ENCODE results near the gene EVC. TPM values are rescaled to one million over a fixed set of nuclear protein-coding genes. Genes with fewer than 3 reads are reported as not detected.

Gene EVC
- total RNA-seq, 2 experiments from 2014 or later = 0.17 TPM; not detected in 1

DNA sequence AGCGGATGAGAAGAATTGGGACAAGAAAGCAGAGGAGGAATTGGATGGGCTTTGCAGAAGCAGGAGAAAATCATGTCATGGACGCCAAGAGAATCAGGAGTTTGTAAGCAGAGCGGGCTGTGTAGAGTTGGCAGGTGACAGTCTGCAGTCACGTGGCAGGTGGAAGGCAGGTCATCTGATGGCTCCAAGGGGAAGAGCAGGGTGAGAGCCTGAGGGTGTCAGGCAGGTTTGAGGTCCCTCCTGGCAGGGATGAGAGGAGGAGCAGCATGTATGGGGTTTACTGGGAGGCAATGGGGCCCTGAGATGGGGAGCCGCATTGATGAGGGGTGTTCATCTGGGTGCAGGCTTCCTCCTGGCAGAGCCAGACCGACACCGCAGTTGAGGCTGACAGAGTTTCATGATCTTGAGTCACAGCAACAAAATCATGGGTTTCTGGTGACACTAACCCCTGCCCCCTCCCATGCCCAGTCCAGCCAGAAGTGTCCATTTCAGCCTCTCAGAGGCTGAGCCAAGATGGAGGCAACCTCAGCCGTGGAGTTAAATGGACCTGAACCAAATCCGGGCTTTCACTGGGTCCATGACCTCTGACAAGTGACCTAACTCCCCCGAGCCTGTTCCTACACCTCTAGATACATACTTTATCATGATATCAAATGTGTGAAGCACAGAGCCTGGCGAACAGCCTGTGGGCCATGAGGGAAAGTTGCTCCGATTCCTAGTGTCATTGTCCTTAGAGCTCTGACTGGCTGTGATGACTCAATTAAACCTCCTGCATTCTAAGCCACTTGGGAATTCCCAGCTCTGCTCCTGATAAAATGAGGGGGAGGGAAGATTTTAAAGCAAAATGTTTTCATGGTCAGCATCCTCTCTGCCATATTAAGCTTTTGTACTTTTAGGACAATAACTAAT lies 36.1 kb downstream of the EVC start:
- Mint-ChIP-seq H3K27me3 (ENCODE audit: low read depth) (no peaks in the 10 kb centered on the region), H3K4me1 (ENCODE audit: low read depth) (no peaks in the 10 kb centered on the region), H3K27ac (no peak overlapping the region), H3K9me3 (no peaks in the 10 kb centered on the region), H3K4me3 (no peak overlapping the region), H3K36me3 (ENCODE audit: low read depth) (no peaks in the 10 kb centered on the region)
- no peak for DNase-seq
- intact Hi-C loops (cut with micrococcal nuclease) = no loop called here
- CTCF ChIA-PET = no interaction called here

GRCh38 chr4:5747738-5748375 lies 36.9 kb downstream of the EVC start:
- Mint-ChIP-seq H3K27ac (no peak overlapping the region), H3K36me3 (ENCODE audit: low read depth) (no peaks in the 10 kb centered on the region), H3K27me3 (ENCODE audit: low read depth) (no peaks in the 10 kb centered on the region), H3K4me1 (ENCODE audit: low read depth) (no peaks in the 10 kb centered on the region), H3K9me3 (no peaks in the 10 kb centered on the region), H3K4me3 (no peak overlapping the region)
- DNase-seq = no peak
- CTCF ChIA-PET = interaction anchor here (0.6 kb wide), 1 partner anchor 22 kb away, joined by 3 read pairs; no protein-coding TSS in a partner anchor
- intact Hi-C loops (cut with micrococcal nuclease) = no loop called here

- CTCF ChIA-PET = interaction anchor here (1.2 kb wide), 1 partner anchor 20 kb away, joined by 5 read pairs; no protein-coding TSS in a partner anchor
- intact Hi-C loops (cut with micrococcal nuclease) = no loop called here
- H3K4me3 Mint-ChIP-seq = no peak overlapping the region
These were observed 38.6 kb downstream of the EVC start for GRCh38 chr4:5749568-5749967.

GRCh38 chr4:5750052-5750945 lies 39.3 kb downstream of the EVC start:
- intact Hi-C loops (cut with micrococcal nuclease) = no loop called here
- Mint-ChIP-seq H3K4me3 (no peak overlapping the region), H3K27ac (no peak overlapping the region), H3K36me3 (ENCODE audit: low read depth) (no peaks in the 10 kb centered on the region), H3K9me3 (no peaks in the 10 kb centered on the region), H3K27me3 (ENCODE audit: low read depth) (no peaks in the 10 kb centered on the region), H3K4me1 (ENCODE audit: low read depth) (no peaks in the 10 kb centered on the region)
- CTCF ChIA-PET = interaction anchor here (1.2 kb wide), 1 partner anchor 21 kb away, joined by 5 read pairs; no protein-coding TSS in a partner anchor
- no peak for DNase-seq

More at GRCh38 chr4:5749568-5749967, 38.6 kb downstream of the EVC start:
- H3K9me3 Mint-ChIP-seq = no peaks in the 10 kb centered on the region
- DNase-seq = no peak
- no peak overlapping the region for H3K27ac Mint-ChIP-seq
- no peaks in the 10 kb centered on the region for H3K36me3 Mint-ChIP-seq (ENCODE audit: low read depth)
- H3K27me3 Mint-ChIP-seq (ENCODE audit: low read depth) = no peaks in the 10 kb centered on the region
- H3K4me1 Mint-ChIP-seq (ENCODE audit: low read depth) = no peaks in the 10 kb centered on the region

DNA sequence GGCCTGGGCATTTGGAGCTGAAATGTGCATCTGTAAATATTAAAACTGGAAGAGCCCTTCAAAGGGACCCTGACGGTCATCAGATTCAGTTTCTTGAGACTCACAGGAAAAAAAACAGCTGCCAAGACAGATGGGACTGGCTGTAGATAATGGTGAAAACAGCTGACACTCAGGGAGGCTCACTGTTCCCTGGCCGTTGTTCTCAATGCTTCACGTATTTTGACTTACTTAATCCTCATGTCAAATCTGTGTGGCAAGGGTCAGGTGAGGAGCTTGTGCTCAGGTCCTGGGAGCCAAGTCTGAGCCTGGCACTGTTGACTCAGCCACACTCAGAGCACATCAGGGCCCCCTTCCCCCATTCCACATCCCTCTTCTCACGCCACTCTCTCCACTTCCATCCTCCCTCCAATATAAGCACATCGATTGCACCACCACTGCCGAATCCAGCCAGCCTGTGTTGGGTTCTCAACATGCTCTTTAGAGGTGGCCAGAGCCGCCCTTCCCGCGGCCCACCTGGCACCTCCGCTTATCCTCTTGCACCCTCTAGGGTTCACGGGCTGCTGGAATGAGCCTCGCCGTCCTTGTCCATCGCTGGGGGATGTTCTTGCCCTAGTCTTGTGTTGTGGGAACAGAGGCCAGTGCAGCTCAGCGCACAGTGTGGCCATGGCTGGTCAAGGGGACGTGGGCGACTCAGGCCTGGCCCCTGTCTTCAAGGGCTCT lies 40.1 kb downstream of the EVC start:
- Mint-ChIP-seq H3K27ac (no peak overlapping the region), H3K36me3 (ENCODE audit: low read depth) (no peaks in the 10 kb centered on the region), H3K27me3 (ENCODE audit: low read depth) (no peaks in the 10 kb centered on the region), H3K4me1 (ENCODE audit: low read depth) (no peaks in the 10 kb centered on the region), H3K4me3 (no peak overlapping the region), H3K9me3 (no peaks in the 10 kb centered on the region)
- intact Hi-C loops (cut with micrococcal nuclease) = no loop called here
- CTCF ChIA-PET = interaction anchor here (0.6 kb wide), 1 partner anchor 85 kb away, joined by 4 read pairs; no protein-coding TSS in a partner anchor
- no peak for DNase-seq

DNA sequence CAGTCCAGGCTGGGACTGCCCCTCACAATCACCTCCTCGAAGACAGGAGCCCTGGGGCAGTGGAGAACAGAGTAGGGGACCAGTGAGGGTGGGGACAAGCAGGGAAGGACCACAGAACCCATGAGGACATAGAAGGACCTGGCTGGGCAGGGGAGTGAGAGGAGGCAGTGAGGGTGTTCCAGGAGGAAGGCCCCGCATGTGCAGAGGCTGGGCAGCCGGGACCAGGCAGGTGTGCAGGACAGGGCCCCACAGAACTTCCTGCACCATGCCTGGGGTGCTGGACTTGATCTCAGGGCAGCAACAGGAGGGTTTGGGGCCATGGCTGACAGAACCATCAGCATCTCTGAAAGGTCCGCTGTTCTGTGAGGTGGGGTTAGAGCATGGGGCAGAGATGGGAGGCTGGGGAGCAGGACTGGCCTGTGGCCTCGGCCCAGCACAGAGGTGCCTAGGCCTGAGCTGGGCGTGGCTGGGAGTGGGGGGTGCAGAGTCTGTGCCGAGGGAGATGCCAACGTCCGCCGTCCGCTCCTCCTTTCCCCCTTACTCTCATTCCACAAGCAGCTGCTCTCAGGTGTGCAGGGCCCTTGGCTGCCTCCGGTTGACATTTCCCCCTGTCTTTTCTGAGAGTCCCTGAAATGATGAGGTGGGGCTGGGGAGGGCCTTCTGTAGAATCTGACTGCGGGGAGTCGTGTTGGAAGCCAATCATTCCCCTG lies 40.8 kb downstream of the EVC start:
- no peaks in the 10 kb centered on the region for H3K27me3 Mint-ChIP-seq (ENCODE audit: low read depth)
- H3K9me3 Mint-ChIP-seq = peaks cover 3% of the 10 kb centered on the region
- intact Hi-C loops (cut with micrococcal nuclease) = no loop called here
- H3K4me3 Mint-ChIP-seq = no peak overlapping the region
- no peak for DNase-seq
- H3K36me3 Mint-ChIP-seq (ENCODE audit: low read depth) = no peaks in the 10 kb centered on the region
- no peaks in the 10 kb centered on the region for H3K4me1 Mint-ChIP-seq (ENCODE audit: low read depth)
- H3K27ac Mint-ChIP-seq = no peak overlapping the region
- CTCF ChIA-PET = interaction anchor here (0.6 kb wide), 1 partner anchor 85 kb away, joined by 4 read pairs; no protein-coding TSS in a partner anchor

DNA sequence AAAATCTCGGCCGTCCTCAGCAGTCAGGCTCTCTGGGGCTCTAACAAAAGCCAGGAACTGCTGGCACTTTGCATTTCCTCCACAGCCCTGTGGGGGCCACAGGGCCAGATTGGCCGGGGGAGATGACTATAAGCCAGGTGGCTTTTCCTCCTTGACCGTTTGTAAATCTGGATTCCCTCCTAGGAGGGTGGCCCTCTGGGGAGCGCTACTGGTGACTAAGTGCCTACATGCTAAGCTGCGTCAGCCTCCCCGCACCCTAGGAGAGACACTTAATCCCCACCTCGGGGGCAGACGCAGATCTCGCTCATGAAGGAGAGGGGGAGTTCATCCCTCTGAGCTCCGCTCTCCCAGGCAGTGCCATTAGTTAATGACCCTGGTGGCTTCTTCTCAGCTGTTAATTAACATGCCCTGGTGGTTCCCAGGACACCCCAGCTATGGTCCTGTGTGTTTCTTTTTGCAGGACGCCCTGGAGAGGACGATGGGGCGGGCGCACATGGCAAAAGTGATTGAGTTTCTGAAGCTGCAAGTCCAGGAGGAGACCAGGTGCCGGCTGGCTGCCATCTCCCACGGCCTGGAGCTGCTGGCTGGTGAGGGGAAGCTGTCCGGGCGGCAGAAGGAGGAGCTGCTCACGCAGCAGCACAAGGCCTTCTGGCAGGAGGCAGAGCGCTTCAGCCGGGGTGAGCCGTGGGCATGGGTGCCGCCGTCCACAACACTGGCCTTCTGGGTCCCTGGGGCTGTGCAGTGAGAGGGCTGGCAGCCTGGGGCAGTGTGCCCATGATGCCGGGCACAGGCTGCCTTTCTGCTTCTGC lies 41.6 kb downstream of the EVC start:
- Mint-ChIP-seq H3K27ac (no peak overlapping the region), H3K4me3 (no peak overlapping the region), H3K36me3 (ENCODE audit: low read depth) (no peaks in the 10 kb centered on the region), H3K4me1 (ENCODE audit: low read depth) (no peaks in the 10 kb centered on the region), H3K9me3 (peaks cover 3% of the 10 kb centered on the region), H3K27me3 (ENCODE audit: low read depth) (no peaks in the 10 kb centered on the region)
- CTCF ChIA-PET = no interaction called here
- intact Hi-C loops (cut with micrococcal nuclease) = no loop called here
- no peak for DNase-seq

- Mint-ChIP-seq H3K27me3 (ENCODE audit: low read depth) (no peaks in the 10 kb centered on the region), H3K36me3 (ENCODE audit: low read depth) (no peaks in the 10 kb centered on the region), H3K9me3 (peaks cover 3% of the 10 kb centered on the region), H3K27ac (no peak overlapping the region), H3K4me3 (no peak overlapping the region), H3K4me1 (ENCODE audit: low read depth) (no peaks in the 10 kb centered on the region)
- CTCF ChIA-PET = no interaction called here
- intact Hi-C loops (cut with micrococcal nuclease) = no loop called here
- no peak for DNase-seq
These were observed 42.4 kb downstream of the EVC start for GRCh38 chr4:5753366-5753765.

- Mint-ChIP-seq H3K4me1 (ENCODE audit: low read depth) (no peaks in the 10 kb centered on the region), H3K4me3 (no peak overlapping the region), H3K27ac (no peak overlapping the region), H3K27me3 (ENCODE audit: low read depth) (no peaks in the 10 kb centered on the region), H3K9me3 (peaks cover 5% of the 10 kb centered on the region), H3K36me3 (ENCODE audit: low read depth) (no peaks in the 10 kb centered on the region)
- CTCF ChIA-PET = no interaction called here
- no peak for DNase-seq
- intact Hi-C loops (cut with micrococcal nuclease) = no loop called here
These were observed 42.9 kb downstream of the EVC start for GRCh38 chr4:5753766-5754528.

DNA sequence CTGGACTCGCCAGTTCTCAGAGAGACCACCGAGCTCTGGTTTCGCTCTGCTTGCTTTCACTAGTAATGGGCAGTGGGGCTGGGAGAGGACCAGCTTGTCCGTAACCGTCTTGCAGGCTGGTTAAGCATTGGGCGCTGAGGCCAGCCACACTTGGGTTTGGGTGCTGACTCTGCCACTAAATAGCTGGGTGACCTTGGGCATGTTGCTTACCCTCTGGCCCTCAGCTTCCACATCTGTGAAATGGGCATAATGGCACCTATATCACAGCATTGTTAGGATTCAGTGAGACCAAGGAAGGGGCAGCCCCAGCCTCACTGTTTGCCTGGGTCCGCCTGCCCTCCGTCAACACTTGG lies 43.5 kb downstream of the EVC start:
- Mint-ChIP-seq H3K27me3 (ENCODE audit: low read depth) (no peaks in the 10 kb centered on the region), H3K9me3 (peaks cover 5% of the 10 kb centered on the region), H3K27ac (no peak overlapping the region), H3K4me1 (ENCODE audit: low read depth) (no peaks in the 10 kb centered on the region), H3K36me3 (ENCODE audit: low read depth) (no peaks in the 10 kb centered on the region), H3K4me3 (no peak overlapping the region)
- CTCF ChIA-PET = no interaction called here
- intact Hi-C loops (cut with micrococcal nuclease) = no loop called here
- DNase-seq = no peak

Data from activated naive CD4-positive, alpha-beta T cell treated with anti-CD3 and anti-CD28 coated beads for 36 hours (primary cell).